HG03095 (cell line): ENCODE results near the gene LTBP3.
"Not testable (repeated sequence)": the region's sequence is repeated elsewhere in the genome, so short reads cannot be mapped to it uniquely, and the experiment has no call there.

Experiments
- ATAC-seq: cut with Tn5 transposase; IDR thresholded peaks from one replicate; pipeline ENCODE4 v1.9.1; 2021; ENCODE audit warnings: moderate library complexity; ENCODE audit not compliant: unreplicated experiment

The LTBP3 gene

GRCh38 chr11:65518941-65519549 is 39.1 kb downstream of the LTBP3 start:
- not testable (repeated sequence) for ATAC-seq

- ATAC-seq = no peak
Measured at GRCh38 chr11:65516135-65516968, 41.8 kb downstream of the LTBP3 start.

GRCh38 chr11:65512311-65512710 is 45.8 kb downstream of the LTBP3 start:
- not testable (repeated sequence) for ATAC-seq

GRCh38 chr11:65506772-65507505 is 51.2 kb downstream of the LTBP3 start:
- ATAC-seq = peak; percentile 35

- no peak for ATAC-seq
Measured at GRCh38 chr11:65506290-65506771, 51.8 kb downstream of the LTBP3 start.

GRCh38 chr11:65505466-65506289 is 52.5 kb downstream of the LTBP3 start:
- no peak for ATAC-seq

- ATAC-seq = no peak
Measured at GRCh38 chr11:65504674-65505465, 53.3 kb downstream of the LTBP3 start.

GRCh38 chr11:65503949-65504673 is 54.0 kb downstream of the LTBP3 start:
- ATAC-seq = no peak

GRCh38 chr11:65503368-65503948 is 54.7 kb downstream of the LTBP3 start:
- no peak for ATAC-seq

- no peak for ATAC-seq
Measured at GRCh38 chr11:65502555-65503367, 55.4 kb downstream of the LTBP3 start.

GRCh38 chr11:65502274-65502554 is 55.9 kb downstream of the LTBP3 start:
- no peak for ATAC-seq

GRCh38 chr11:65501472-65502273 is 56.5 kb downstream of the LTBP3 start:
- ATAC-seq = no peak

GRCh38 chr11:65501186-65501471 is 57.0 kb downstream of the LTBP3 start:
- ATAC-seq = no peak

- no peak for ATAC-seq
Measured at GRCh38 chr11:65500387-65501185, 57.6 kb downstream of the LTBP3 start.

- ATAC-seq = no peak
Measured at GRCh38 chr11:65499713-65500386, 58.3 kb downstream of the LTBP3 start.

- ATAC-seq = no peak
Measured at GRCh38 chr11:65498977-65499712, 59.0 kb downstream of the LTBP3 start, which contains the start of gene MALAT1. MALAT1 (plus strand) TSS chr11:65499045.
